MCF 10A (cell line): Measurements from ENCODE around the gene PPP1CA. TPM values are rescaled to one million over a fixed set of nuclear protein-coding genes. Genes with fewer than 3 reads are reported as not detected.

Experiments used
- BruUV-seq: library from RNA; stranded (reverse); fragments of 400-500 nt; replicated peaks from 2 replicates; lab custom pipeline; 2021; lab: Mats Ljungman, UMichigan
- CTCF ChIA-PET: fragments of 300-600 bp; sonication (Branson Sonifier 250); formaldehyde crosslinking; extraction: SDS; loops from one replicate; lab custom pipeline; 2021; ENCODE audit warnings: antibody characterized with exemption, inconsistent platforms; lab: Yijun Ruan, JAX
- POLR2A ChIA-PET: fragments of 300-600, 350-650 bp; sonication (Branson Sonifier 250); formaldehyde crosslinking; extraction: SDS; loops from one replicate; lab custom pipeline; 2020; ENCODE audit warnings: antibody characterized with exemption, inconsistent platforms; lab: Yijun Ruan, JAX
- DNase-seq: peaks from one replicate; pipeline ENCODE4 v3.0.0-alpha.2; 2018; ENCODE audit not compliant: unreplicated experiment
- H3K27ac Mint-ChIP-seq: one replicate; pipeline ENCODE4 v1.8.0; 2022; ENCODE audit warnings: mild to moderate bottlenecking, low read depth, mixed read lengths; ENCODE audit not compliant: unreplicated experiment
- H3K27me3 Mint-ChIP-seq: one replicate; pipeline ENCODE4 v1.8.0; 2022; ENCODE audit warnings: mixed read lengths; ENCODE audit not compliant: insufficient read depth, unreplicated experiment
- H3K36me3 Mint-ChIP-seq: one replicate; pipeline ENCODE4 v1.8.0; 2022; ENCODE audit warnings: mild to moderate bottlenecking, moderate library complexity, mixed read lengths; ENCODE audit not compliant: insufficient read depth, unreplicated experiment
- H3K4me1 Mint-ChIP-seq: one replicate; pipeline ENCODE4 v1.8.0; 2022; ENCODE audit warnings: mixed read lengths; ENCODE audit not compliant: insufficient read depth, unreplicated experiment
- H3K4me3 Mint-ChIP-seq: one replicate; pipeline ENCODE4 v1.8.0; 2022; ENCODE audit warnings: mild to moderate bottlenecking, moderate library complexity, mixed read lengths; ENCODE audit not compliant: unreplicated experiment
- H3K9me3 Mint-ChIP-seq: one replicate; pipeline ENCODE4 v1.8.0; 2022; ENCODE audit warnings: mixed read lengths; ENCODE audit not compliant: unreplicated experiment
- CTCF ChIP-seq: fragments of 200-600 bp; IDR thresholded peaks from one replicate; pipeline ENCODE4 v1.8.0; 2022; ENCODE audit warnings: antibody characterized with exemption, mild to moderate bottlenecking; ENCODE audit not compliant: unreplicated experiment
- intact Hi-C: fragments of 100-400 bp; cut with micrococcal nuclease; formaldehyde crosslinking; loops from 2 replicates; pipeline ENCODE4 v1.14.1; 2022
- total RNA-seq: library from RNA; stranded (reverse); gene quantifications from 2 replicates; pipeline ENCODE4 v1.2.3, GENCODE V29; 2022

Gene PPP1CA
- total RNA-seq, 1 experiment from 2014 or later = 143 TPM

GRCh38 chr11:67370351-67371076, 31.1 kb downstream of the PPP1CA start:
- no peak for TF ChIP-seq CTCF
- no peaks in the 10 kb centered on the region for H3K27me3 Mint-ChIP-seq
- CTCF ChIA-PET = interaction anchor here (0.5 to 19.3 kb wide), 12 partner anchors 9 to 1481 kb away, joined by 3 to 659 read pairs (median 4); partner anchors contain the start of genes CDK2AP2, POLD4 and RPS6KB2
- H3K4me1 Mint-ChIP-seq = peaks cover 55% of the 10 kb centered on the region
- intact Hi-C loops = no loop called here
- no peak for DNase-seq
- no peaks in the 10 kb centered on the region for H3K9me3 Mint-ChIP-seq
- POLR2A ChIA-PET = interaction anchor here (0.5 to 6.9 kb wide), 7 partner anchors 9 to 966 kb away, joined by 3 to 91 read pairs (median 3); partner anchors contain the start of gene POLD4
- H3K4me3 Mint-ChIP-seq = no peak overlapping the region
- no TSS peak for BruUV-seq
- peak overlapping the region; percentile 50 for H3K27ac Mint-ChIP-seq
- peaks cover 11% of the 10 kb centered on the region for H3K36me3 Mint-ChIP-seq

- DNase-seq = no peak
- no peaks in the 10 kb centered on the region for H3K9me3 Mint-ChIP-seq
- ChIA-PET POLR2A (interaction anchor here (1.2 to 6.9 kb wide), 4 partner anchors 8 to 20 kb away, joined by 3 to 91 read pairs (median 9); partner anchors contain the start of gene POLD4), CTCF (interaction anchor here (0.5 to 19.3 kb wide), 7 partner anchors 10 to 1481 kb away, joined by 3 to 659 read pairs (median 5); partner anchors contain the start of genes POLD4 and RPS6KB2)
- H3K36me3 Mint-ChIP-seq = peaks cover 11% of the 10 kb centered on the region
- no peak overlapping the region for H3K27ac Mint-ChIP-seq
- intact Hi-C loops = no loop called here
- no peaks in the 10 kb centered on the region for H3K27me3 Mint-ChIP-seq
- no TSS peak for BruUV-seq
- H3K4me1 Mint-ChIP-seq = peaks cover 56% of the 10 kb centered on the region
- TF ChIP-seq CTCF = no peak
- H3K4me3 Mint-ChIP-seq = no peak overlapping the region
Observed at GRCh38 chr11:67369801-67370284, 31.8 kb downstream of the PPP1CA start.

- intact Hi-C loops = no loop called here
- Mint-ChIP-seq H3K4me3 (no peak overlapping the region), H3K27me3 (no peaks in the 10 kb centered on the region), H3K36me3 (peaks cover 11% of the 10 kb centered on the region), H3K9me3 (no peaks in the 10 kb centered on the region), H3K4me1 (peaks cover 51% of the 10 kb centered on the region), H3K27ac (no peak overlapping the region)
- TF ChIP-seq CTCF = no peak
- BruUV-seq = no TSS peak
- POLR2A ChIA-PET = interaction anchor here (1.2 to 6.9 kb wide), 2 partner anchors 14 to 21 kb away, joined by 3 to 91 read pairs; partner anchors contain the start of gene POLD4
- CTCF ChIA-PET = interaction anchor here (0.5 to 19.3 kb wide), 5 partner anchors 10 to 202 kb away, joined by 3 to 659 read pairs (median 6); partner anchors contain the start of gene POLD4
- DNase-seq = no peak
Observed at GRCh38 chr11:67369275-67369674, 32.4 kb downstream of the PPP1CA start.

- Mint-ChIP-seq H3K9me3 (no peaks in the 10 kb centered on the region), H3K4me1 (peaks cover 46% of the 10 kb centered on the region), H3K36me3 (peaks cover 17% of the 10 kb centered on the region), H3K27me3 (no peaks in the 10 kb centered on the region), H3K4me3 (no peak overlapping the region), H3K27ac (no peak overlapping the region)
- ChIA-PET POLR2A (interaction anchor here (6.9 kb wide), 1 partner anchor 14 kb away, joined by 91 read pairs; the partner anchor contains the start of gene POLD4), CTCF (interaction anchor here (1.2 to 19.3 kb wide), 4 partner anchors 11 to 23 kb away, joined by 5 to 659 read pairs (median 17); partner anchors contain the start of gene POLD4)
- intact Hi-C loops = no loop called here
- BruUV-seq = no TSS peak
- DNase-seq = no peak
- no peak for TF ChIP-seq CTCF
Observed at GRCh38 chr11:67368621-67369020, 33.0 kb downstream of the PPP1CA start.
